A549 treated with AZD9567 at 1 μM for 4 hours (cell line): ENCODE data around the gene BCKDHA. TPM values are rescaled to one million over a fixed set of nuclear protein-coding genes. Genes with fewer than 3 reads are reported as not detected.

Experiments
- total RNA-seq: library from RNA; stranded (reverse); fragments of 200-300 nt; extraction: Qiagen RNA extraction; gene quantifications from 5 replicates; pipeline ENCODE4 v1.2.3, GENCODE V29; 2022; ENCODE audit not compliant: insufficient read depth

The BCKDHA gene
- total RNA-seq: 35.7 to 56.2 TPM (median 46.7 TPM) in 5 replicates

DNA sequence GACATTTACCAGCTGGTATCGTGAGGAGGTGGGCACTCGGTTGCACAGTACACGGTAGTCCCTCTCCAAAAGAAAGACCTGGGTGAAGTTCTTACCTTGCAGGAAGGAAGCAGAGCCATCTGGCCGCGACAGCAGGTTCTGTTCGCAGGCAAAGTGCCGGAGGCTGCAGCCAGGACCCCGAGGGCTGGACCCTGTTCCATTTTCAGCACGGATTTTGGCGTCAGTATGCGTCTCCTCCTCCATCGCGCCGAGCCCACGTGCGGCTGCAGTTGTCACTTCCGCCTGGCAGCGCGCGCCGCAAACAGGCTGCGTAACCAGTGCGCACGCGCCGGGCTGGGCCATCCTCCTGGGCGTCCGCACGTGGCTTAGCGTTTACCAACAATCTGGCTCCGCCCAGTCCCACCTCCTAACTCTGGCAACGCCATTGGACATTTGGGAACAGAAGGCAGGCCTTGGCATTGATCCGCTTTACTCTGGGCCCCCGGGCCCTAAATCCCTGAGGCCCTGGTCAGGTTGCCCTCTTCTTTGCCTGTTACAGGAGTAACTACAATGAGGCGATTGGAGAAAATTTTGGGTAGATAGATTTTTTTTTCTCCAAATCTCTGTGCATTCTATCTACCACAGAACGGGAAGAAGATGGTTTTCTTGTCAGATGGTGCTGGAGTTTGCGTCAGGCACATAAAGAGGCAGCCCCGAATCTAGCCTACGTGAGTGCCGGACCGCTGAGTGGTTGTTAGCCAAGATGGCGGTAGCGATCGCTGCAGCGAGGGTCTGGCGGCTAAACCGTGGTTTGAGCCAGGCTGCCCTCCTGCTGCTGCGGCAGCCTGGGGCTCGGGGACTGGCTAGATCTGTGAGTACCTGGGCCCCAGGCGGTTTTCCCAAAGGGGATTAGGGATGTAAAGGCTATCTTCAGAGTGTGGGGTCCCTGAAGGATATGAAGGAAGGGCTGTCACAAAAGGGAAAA lies at the start of gene BCKDHA, which contains the start of gene EXOSC5:
Gene BCKDHA (plus strand): TSS at position 733 of the 964 bp plus-strand sequence. CDS start 10 bp downstream, at position 743.
Gene EXOSC5 (minus strand): TSS at position 274 of the 964 bp plus-strand sequence. CDS start 31 bp downstream, at position 243.

DNA sequence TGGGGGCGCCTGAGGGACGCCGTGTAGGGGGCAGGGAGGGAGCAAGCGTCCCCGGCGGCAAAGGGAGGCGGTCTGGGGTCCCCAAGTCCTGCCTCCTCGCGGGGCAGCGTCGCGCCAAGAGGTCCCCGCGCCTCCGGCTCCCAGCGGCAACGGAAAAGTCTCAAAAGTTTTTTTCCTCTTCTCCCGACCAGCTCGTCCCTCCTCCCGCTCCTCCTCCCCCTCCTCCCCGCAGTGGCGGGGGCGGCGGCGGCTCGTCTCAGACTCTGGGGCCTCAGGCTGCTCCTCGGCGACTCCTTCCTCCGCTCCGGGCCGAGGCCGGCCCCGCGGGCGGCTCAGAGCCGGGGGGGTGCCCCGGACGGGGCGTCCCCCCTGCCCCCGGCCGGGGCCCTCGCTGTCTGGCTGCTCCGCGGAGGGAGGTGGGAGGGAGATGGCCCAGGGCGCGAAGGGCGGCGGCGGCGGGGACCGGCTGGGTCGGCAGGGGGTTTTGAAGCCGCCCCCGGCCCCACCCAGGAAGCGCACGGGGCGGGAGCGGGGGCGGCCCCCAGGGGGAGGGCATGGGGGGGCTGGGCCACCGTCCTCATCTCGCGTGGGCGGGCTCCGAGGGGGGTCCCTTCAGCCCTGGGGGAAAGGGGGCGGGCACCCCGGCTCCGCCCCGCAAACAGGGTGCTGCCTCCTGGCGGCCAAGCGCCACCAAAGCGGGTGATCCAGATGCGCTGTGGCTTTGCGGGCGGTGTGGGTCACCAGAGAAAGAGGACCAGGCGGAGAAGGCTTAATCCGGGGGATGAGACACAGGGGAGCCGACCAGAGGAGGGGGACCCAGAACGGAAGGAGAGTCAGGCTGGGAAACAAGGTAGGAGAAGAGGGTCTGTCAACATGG lies 43.9 kb upstream of the BCKDHA start, which contains the start of gene TGFB1:
Gene TGFB1 (minus strand): TSS at position 457 of the 877 bp plus-strand sequence. CDS start 878 bp downstream, outside the sequence.

DNA sequence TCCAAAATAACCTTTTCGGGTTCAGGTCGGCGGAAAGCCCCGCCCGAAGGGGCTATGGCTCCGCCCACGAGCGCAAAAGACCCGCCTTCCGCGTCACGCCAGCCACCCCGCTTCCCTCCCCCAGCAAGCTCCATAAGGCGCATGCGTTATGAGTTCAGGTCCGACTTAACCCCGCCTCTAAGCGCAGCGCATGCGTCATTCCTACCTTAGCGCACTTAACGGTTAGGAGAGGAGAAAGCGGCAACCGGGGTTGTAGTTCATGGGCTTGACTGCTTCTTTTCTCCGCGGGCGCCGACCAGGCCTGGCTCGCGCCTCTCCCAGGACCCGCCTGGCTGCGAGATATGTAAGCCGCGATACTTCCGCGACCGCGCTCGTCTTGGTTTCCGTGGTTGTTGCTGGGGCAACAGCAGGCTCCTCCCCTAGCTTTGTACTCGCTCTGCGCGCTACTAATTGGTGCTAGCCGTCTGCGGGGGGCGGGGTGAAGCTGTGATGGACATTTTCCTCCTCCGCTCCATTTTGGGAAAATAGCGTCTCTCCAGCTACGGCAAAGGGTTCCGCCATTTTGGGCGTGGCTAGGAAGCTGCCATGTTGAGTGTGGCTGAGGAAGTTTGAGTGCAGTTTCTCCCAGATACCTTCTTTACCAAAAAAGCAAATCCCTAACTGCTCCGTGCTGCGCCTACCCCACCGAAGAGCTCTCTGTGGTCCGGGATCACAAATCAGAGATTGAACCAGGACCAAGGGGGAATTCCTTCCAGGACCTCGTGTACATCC lies 33.7 kb upstream of the BCKDHA start, which contains the start of gene B9D2:
Gene B9D2 (minus strand): TSS at position 397 of the 771 bp plus-strand sequence. CDS start 630 bp downstream, outside the sequence.

DNA sequence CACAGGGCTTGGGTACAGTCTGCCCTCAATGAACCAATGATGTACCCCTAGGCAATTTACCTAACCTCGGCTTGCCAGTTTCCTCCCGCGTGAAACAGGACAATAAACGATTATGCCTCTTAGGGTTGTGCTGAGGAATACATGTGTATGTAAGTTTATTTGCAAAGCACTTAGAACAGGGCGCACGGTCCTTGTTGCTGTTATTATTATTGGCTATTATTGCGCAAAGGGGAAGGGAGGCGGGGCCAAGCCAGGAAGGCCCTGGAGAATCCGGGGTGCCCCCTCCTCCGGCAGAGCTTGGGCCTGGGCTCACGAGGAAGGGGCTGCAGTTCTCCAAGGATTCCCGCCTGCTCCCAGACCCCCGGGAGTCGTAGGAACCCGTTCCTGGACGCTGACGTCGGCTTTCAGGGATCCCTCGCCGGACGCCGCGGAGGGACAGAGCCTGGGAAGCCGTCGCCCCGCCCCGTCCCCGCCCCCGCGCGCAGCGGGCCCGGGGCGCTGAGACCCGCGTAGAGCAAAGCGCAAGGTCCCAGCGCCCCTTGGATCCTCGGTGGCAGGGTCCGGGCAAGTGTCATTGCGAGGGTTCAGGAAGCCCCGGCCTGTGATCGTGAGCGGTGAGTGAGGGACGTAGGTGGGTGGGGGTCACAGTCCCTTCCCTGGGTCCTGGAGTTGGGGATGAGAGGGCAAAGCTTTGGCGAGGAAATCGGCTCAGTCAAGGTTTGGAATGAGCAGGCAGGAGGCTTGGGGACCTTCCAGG lies 21.2 kb upstream of the BCKDHA start, which contains the start of gene TMEM91:
Gene TMEM91 (plus strand): TSS at position 293 of the 757 bp plus-strand sequence. CDS start 1,777 bp downstream, outside the sequence.

DNA sequence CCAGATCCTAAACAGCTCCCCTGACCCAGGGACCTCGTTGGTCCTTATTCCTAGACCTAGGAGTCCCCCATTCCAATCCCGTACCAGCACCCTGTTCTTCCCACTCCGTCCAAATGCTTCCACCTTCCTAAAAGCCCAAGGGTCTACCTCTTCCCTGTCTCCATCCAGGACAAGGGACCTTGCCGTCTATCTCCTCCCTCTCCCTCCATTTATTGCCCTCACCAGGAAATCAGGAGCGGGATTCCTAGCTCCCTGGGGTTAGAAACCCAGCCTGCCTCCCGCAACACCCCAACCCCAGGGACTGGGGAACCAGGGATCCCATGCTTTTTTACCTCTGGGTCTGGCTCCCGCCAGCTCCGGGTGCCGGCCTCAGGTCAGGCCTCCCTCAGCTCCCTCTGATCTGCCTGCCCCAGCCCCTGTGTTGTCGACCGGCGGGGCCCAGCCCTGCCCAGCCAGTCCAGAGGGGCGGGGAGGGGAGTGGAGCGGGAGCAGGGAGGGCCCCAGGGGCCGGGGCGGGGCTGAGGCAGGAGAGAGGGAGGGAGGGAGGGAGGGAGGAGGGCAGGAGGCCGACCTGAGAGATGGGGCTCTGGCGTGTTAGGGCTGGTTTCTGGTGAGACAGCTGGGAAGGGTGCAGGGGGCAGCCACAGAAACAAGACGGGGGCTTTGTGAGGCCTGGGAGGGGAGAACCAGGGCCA lies 29.5 kb downstream of the BCKDHA start, which contains the start of gene B3GNT8:
Gene B3GNT8 (minus strand): TSS at position 423 of the 695 bp plus-strand sequence. CDS start 596 bp downstream, outside the sequence.

DNA sequence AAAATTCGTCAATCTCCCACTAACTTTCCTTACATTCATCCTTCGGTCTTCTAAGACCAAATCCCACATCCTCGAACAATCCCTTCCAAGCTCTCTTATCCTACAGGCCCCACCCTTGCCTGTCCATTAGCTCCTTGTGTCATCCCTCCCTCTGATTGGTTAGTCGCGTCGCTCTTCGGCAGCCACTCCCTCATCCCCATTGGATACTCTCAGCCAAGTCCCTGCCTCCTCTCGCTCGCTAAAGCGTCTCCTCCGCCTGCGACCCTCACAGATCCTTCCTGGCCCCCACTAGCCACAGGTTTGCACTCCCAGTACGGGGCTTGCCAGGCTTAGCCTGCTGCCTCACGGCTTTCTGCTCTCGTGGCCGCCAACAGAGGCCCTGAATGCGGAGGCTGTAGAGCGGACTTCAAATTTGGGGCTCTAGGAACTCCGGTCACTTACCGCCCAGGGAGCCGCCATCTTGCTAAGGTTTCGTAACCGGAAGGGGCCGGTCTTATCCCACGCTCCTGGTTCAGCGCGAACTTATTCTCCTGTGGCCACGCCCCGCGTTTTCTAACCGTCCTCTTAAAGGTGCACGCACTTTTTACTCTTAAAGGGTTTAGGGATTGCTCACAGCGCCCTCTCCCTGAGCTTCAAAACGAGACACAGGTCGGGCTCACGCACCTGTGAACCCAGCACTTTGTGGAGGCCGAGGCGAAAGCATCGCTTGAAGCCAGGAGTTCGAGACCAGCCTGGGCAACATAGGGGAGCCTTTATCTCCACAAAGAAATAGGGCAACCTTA lies 42.0 kb downstream of the BCKDHA start, which contains the start of gene DMAC2:
Gene DMAC2 (minus strand): TSS at position 472 of the 782 bp plus-strand sequence. CDS start 13 bp downstream, at position 459.

DNA sequence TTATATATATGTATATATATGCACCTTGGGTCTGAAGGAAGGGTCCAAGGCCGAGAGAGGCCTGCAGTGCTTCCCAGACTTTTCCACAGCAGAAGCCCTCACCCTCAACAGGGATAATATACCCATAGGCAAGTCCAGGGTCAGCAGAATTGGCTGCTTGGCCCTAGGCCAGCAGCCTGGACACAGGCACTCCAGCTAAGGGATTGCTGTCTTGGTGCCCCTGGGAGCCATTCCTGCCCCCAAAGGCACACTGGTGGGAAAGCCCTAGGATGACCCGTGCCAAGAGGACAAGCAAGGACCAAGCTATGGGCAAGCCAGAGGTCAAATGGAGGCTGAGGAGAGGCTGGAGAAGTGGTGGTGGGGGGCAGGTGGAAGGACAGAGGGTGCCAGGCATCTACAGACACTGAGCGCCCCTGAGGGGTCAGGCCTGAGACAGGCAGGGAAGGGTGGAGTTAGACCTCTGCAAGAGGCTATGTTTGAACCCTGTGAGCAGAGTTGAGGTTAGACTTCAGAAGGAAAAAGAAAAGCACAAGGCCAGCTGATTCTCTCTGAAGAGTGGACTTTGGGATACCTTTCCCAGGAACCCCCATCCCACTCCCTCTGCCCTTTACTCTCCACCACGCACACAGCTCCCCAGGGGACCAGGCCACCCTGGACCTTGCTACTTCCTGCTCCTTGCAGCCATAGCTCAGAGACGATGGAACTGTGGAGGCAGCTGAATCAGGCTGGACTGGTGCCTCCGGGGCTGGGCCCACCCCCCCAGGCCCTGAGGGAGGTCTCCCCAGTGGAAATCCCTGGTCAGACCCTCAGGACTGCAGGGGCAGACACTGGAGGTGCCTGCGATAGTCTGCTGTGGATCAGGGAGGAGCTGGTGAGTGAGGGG lies 45.1 kb downstream of the BCKDHA start, which contains the start of gene ERICH4:
Gene ERICH4 (plus strand): TSS at position 684 of the 883 bp plus-strand sequence. CDS start 14 bp downstream, at position 698.

Other genes starting within 250 kb of the BCKDHA start
- 16.2 to 26.6 TPM (median 20.5 TPM) in 5 replicates for gene CYP2S1, start 204.6 kb upstream of the BCKDHA start, total RNA-seq
- 96.3 to 114 TPM (median 102 TPM) in 5 replicates for gene AXL, start 178.6 kb upstream of the BCKDHA start, total RNA-seq
- 265 to 290 TPM (median 284 TPM) in 5 replicates for gene HNRNPUL1, start 133.4 kb upstream of the BCKDHA start, total RNA-seq
- 33.1 to 46.8 TPM (median 41.2 TPM) in 5 replicates for gene CCDC97, start 87.6 kb upstream of the BCKDHA start, total RNA-seq
- 108 to 152 TPM (median 138 TPM) in 5 replicates for gene TGFB1, start 43.9 kb upstream of the BCKDHA start, total RNA-seq
- gene B9D2, start 33.7 kb upstream of the BCKDHA start, total RNA-seq: 25.5 to 35.6 TPM (median 33.4 TPM) in 5 replicates
- gene TMEM91, start 21.3 kb upstream of the BCKDHA start, total RNA-seq: 4.2 to 5.2 TPM (median 4.8 TPM) in 4 of 5 replicates, not detected in the other
- 91.9 to 105 TPM (median 97.6 TPM) in 5 replicates for gene EXOSC5, start 459 bp upstream of the BCKDHA start, total RNA-seq
- gene B3GNT8, start 29.6 kb downstream of the BCKDHA start, total RNA-seq: 0.09 to 0.15 TPM (median 0.09 TPM) in 3 of 5 replicates, not detected in the others
- gene DMAC2, start 42.1 kb downstream of the BCKDHA start, total RNA-seq: 101 to 123 TPM (median 113 TPM) in 5 replicates
- gene ERICH4, start 45.3 kb downstream of the BCKDHA start, total RNA-seq: not detected in 5 replicates
- gene CEACAM21, start 178.3 kb downstream of the BCKDHA start, total RNA-seq: not detected in 5 replicates
- gene CEACAM4, start 229.3 kb downstream of the BCKDHA start, total RNA-seq: not detected in 5 replicates